NB4 (cell line): ENCODE data around the gene SPTBN4.
"Not testable (repeated sequence)": the region's sequence is repeated elsewhere in the genome, so short reads cannot be mapped to it uniquely, and the experiment has no call there.

ENCODE experiments used
- DNase-seq: peaks from one replicate; pipeline ENCODE4 v3.0.0; 2010; ENCODE audit warnings: low read depth
- H3K4me3 ChIP-seq: one replicate; pipeline ENCODE4 v1.5.1; 2011; ENCODE audit warnings: mild to moderate bottlenecking, low read depth, low read length, moderate library complexity
- CTCF ChIP-seq: IDR thresholded peaks from one replicate; pipeline ENCODE4 v1.5.1; 2012; ENCODE audit warnings: low read depth, low read length
- MAX ChIP-seq: IDR thresholded peaks from 2 replicates; pipeline ENCODE4 v1.6.1; 2011; ENCODE audit warnings: low read depth, low read length
- MYC ChIP-seq: IDR thresholded peaks from 2 replicates; pipeline ENCODE4 v1.6.1; 2011; ENCODE audit warnings: low read depth, low read length
- POLR2A ChIP-seq: IDR thresholded peaks from 2 replicates; pipeline ENCODE4 v1.6.1; 2011; ENCODE audit warnings: mild to moderate bottlenecking; ENCODE audit not compliant: insufficient read length; ENCODE audit errors: extremely low read depth

Gene SPTBN4

GRCh38 chr19:40469011-40469410 is 2.2 kb downstream of the SPTBN4 start:
- TF ChIP-seq MAX (no peak), MYC (no peak), POLR2A (no peak), CTCF (no peak)
- H3K4me3 ChIP-seq = no peak overlapping the region
- peak; percentile 19 for DNase-seq

- TF ChIP-seq MAX (no peak), MYC (no peak), POLR2A (no peak), CTCF (no peak)
- H3K4me3 ChIP-seq = no peak overlapping the region
- DNase-seq = no peak
Observed at GRCh38 chr19:40471111-40471510, 4.3 kb downstream of the SPTBN4 start.

GRCh38 chr19:40472516-40472915 is 5.7 kb downstream of the SPTBN4 start:
- TF ChIP-seq MAX (no peak), MYC (no peak), POLR2A (no peak), CTCF (no peak)
- H3K4me3 ChIP-seq = no peak overlapping the region
- no peak for DNase-seq

- H3K4me3 ChIP-seq = no peak overlapping the region
- DNase-seq = no peak
- TF ChIP-seq POLR2A (no peak), MYC (no peak), MAX (no peak), CTCF (no peak)
Observed at GRCh38 chr19:40474737-40475136, 7.9 kb downstream of the SPTBN4 start.

- not testable (repeated sequence) for H3K4me3 ChIP-seq, DNase-seq
Observed at GRCh38 chr19:40475878-40476644, 9.3 kb downstream of the SPTBN4 start.

GRCh38 chr19:40486017-40486416 is 19.2 kb downstream of the SPTBN4 start:
- DNase-seq = no peak
- TF ChIP-seq POLR2A = no peak
- no peak for TF ChIP-seq CTCF
- TF ChIP-seq MYC = no peak
- TF ChIP-seq MAX = no peak

More at GRCh38 chr19:40486017-40486416, 19.2 kb downstream of the SPTBN4 start:
- no peak overlapping the region for H3K4me3 ChIP-seq
